GM21423 (cell line): ENCODE results near the gene ACTR5.
A peak's percentile ranks its signal among the peaks of the same experiment; 100 is the strongest.

ENCODE experiments used
- ATAC-seq: cut with Tn5 transposase; IDR thresholded peaks from one replicate; pipeline ENCODE4 v1.9.1; 2021; ENCODE audit warnings: mild to moderate bottlenecking, moderate library complexity; ENCODE audit not compliant: unreplicated experiment

The ACTR5 gene

DNA sequence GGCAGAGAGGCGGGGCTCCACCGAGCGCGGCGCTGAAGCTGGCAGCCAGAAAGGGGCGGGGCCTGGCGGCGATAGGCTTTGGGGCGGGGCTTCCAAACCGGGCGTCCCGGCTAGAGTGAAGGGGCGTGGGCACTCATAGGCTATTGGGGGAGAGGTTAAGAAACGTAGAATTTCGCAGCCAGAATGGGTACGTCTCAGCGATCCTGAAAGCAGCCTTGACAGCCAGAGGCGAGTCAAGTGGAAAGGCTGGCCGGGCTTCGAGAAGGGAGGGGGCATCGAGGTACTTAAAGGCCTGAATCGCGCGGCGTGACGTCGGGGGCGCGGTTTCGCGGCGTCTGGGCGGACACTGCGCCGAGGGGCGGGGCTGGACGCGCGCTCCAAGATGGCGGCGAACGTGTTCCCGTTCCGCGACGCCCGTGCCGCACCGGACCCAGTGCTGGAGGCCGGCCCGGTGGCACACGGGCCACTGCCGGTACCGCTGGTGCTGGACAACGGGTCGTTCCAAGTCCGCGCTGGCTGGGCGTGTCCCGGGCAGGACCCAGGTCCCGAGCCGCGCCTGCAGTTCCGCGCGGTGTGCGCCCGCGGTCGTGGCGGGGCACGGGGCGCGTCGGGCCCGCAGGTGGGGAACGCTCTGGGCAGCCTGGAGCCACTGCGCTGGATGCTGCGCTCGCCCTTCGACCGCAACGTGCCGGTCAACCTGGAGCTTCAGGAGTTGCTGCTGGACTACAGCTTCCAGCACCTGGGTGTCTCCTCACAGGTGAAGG, at the start of gene ACTR5:
ACTR5 (plus strand) TSS at position 364 of the 764 bp plus-strand sequence; CDS start at position 383, 19 bp downstream.
- peak; percentile 92 for ATAC-seq

DNA sequence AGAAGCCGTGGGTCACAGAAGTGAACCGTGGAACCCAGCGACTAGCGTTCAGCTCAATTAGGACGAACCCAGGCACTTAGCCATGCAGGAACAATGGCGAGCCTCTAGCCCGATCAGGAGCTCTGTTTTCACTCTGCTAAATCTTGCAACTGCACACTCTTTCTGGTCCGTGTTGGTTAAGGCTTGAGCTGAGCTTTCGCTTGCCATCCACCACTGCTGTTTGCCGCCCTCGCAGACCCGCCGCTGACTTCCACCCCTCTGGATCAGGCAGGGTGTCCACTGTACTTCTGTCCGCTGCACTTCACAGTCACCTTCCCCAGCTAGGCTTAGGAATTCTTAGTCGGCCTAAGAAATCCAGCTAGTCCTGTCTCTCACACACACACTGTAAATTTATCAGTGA, 49.7 kb upstream of the ACTR5 start:
- ATAC-seq: no peak

DNA sequence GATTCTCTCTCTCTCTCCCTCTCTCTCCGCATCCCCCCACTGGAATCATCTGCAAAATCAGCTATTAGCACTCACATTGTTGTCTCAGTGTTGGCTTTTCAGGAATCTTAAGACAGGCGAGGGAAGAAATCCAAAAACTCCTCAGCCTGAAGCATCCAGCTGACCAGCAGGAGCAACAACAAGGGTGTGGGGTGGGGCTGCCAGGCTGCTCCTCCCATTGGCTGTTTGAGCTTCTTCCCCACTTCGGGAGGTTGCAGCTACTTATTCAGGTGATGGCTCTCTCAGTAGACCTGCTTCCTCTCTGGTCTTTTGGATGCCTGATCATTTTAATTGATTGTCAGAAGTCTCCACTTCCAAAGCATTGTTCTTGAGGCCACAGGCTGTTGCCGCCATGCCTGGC, 48.1 kb upstream of the ACTR5 start:
- no peak for ATAC-seq

DNA sequence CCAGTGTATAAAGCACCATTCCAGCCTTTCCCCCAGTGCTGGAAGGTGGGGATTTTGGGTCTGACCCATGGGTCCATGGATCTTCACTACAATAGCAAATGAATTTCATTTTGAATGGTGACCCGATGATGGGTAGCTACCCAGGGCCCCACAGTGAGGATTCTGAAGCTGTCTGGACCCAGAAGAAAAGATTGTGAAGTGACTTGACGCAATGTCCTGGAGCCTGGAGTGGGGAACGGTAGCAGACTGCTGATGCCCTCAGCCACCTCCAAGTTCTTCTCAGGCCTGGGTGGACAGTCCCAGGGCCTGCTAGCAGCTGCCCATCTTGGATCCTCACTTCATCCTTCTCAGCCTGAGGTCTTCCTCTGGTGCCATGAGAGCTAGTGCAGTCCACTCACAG, 47.3 kb upstream of the ACTR5 start:
- no peak for ATAC-seq

DNA sequence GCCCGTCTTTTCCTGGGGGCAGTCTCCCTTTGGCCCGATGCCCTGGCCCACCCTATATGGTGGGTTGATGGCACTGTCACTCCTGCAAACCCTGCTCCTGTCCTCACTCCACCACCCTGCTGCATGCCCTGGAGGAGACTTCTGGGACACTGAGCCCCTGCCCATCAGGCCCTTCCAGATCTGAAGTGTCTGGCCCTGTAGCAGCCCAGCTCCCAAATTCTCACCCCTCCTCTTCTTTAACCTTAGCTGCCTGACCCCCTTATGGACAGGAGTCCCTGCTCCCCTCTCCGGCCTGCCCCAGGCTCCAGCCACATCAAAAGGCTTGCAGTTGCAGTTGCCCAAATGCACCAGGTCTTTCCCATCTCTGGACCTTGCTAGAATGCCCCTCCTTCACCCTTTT, 44.7 kb upstream of the ACTR5 start:
- ATAC-seq: no peak

DNA sequence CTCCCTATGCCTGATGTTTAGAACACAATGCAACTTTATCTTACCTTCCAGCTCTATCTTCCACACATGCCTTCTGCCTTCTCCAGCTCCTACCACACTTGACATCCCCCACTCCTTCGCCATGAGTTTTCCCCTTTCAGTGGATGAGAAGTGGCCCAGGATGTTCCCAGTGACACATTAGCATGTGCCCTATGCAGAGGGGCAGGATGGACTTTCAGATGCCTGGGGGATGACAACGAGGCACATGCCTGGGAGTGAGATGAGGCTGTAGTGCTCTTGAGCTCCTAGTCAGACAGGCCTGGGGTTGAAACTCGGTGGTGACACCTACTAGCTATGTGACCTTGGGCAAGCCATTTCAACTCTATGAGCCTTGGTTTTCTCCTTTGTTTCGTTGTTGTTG, 44.1 kb upstream of the ACTR5 start:
- no peak for ATAC-seq

DNA sequence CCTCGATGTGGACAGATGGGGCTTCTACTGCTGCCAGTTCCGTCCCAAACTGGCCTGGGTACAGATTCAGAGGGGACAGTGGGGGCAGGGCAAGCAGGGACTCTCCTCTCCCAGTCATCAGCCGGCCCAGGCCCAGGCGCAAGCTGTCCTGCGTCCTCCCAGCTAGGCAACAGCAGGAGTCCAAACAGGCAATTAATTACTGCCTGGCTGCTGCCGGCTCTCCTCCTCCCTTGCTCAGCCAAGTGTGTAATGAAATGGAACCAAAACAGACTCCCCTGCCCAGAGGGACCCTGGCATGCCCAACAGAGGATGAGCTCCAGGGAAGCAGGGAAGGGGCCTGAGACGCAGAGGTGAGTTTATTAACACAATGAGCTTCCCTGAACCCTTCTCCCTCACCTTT, 41.8 kb upstream of the ACTR5 start:
- ATAC-seq: no peak

DNA sequence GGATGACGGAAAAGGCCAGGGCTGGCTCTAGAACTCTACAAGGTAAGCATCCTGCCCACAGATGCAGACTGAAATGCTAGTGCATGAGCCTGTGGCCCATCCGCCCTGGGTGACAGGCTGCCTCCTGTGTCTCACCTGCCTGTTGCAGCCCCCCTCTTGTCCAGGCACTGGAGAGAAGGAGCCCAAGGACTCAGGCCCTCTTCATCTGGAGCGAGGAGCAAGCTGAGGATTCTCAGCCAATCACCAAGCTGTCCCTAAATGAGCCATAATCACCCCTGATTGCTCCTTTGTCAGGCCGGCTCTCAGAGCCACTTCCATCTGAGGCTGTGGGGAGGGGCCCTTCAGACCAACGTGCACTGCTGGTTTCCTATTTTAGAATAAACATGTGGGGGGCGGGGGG, 34.0 kb upstream of the ACTR5 start:
- ATAC-seq: no peak

DNA sequence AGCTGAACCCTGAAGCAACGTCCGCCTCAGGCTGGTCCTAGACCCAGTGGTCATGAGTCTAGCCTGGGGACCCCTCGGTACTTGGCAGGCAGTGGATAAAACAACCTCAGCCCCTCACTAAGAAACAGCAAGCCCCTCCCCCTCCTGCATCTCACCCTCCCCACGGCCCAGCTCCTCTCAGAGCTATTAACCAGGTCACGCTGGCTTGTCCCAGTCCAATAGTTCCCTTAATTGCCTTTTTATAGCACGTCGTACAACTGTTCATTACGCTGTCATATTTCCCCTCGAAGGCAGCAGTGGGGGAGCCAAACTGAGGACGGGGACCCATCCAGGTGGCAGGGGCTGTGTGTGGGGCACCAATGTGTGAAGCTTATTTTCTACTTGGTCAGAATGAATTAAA, 32.6 kb upstream of the ACTR5 start:
- ATAC-seq: no peak

DNA sequence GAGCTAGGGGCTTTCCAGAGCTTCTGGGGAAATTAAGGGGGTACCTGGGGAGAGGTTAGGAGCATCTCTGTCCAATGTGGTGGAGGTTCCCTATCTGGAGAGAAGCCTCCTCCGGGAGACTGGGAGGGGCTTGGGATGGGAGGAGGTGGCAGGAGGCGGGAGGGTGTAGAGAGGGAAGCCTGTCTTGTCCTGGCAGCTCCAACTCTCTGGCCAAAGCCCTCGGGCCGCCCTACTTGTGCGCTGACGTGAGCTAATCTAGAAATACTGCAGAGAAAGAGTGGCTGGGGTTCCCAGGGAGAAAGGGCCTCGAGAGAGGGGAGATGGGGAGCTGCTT, 25.6 kb upstream of the ACTR5 start:
- ATAC-seq: no peak

DNA sequence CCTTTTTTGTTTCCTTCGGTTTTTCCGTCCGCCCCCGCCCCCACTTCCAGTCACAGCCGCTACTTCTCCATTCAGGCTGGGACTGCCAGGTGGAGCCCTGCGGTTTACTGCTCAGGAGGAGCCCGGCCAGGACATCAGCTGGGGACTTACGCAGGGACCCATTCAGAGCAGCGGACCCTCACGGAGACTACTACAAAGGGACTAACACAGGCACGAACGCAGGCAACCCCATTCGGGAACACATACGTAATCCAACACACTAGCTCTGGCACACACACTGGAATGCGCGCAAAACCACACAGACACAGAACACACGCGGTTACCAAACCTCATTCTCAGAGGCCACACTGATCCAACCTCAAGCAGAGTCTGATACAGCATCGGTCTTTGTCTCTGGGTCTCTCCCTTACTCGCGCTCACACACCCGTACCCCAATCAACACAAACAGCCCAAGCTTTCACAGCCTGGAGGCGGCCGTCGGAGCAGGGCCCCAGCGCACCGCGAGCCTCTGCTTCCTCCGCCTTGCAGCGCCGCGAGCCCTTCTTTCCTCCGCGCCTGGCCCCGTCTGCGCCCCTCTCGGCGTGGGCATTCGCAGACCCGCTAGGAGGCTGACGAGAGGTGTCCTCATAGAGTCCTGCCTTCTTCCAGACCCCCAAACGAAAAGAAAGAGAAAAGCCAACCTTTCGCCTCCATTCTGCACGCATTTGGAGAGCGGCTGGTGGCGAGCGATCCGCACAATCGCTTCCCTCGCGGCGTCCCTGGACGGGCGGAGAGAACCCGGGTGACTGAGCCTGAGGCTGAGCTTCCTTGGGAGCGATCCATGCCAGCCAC, 25.0 kb upstream of the ACTR5 start:
- ATAC-seq: no peak

DNA sequence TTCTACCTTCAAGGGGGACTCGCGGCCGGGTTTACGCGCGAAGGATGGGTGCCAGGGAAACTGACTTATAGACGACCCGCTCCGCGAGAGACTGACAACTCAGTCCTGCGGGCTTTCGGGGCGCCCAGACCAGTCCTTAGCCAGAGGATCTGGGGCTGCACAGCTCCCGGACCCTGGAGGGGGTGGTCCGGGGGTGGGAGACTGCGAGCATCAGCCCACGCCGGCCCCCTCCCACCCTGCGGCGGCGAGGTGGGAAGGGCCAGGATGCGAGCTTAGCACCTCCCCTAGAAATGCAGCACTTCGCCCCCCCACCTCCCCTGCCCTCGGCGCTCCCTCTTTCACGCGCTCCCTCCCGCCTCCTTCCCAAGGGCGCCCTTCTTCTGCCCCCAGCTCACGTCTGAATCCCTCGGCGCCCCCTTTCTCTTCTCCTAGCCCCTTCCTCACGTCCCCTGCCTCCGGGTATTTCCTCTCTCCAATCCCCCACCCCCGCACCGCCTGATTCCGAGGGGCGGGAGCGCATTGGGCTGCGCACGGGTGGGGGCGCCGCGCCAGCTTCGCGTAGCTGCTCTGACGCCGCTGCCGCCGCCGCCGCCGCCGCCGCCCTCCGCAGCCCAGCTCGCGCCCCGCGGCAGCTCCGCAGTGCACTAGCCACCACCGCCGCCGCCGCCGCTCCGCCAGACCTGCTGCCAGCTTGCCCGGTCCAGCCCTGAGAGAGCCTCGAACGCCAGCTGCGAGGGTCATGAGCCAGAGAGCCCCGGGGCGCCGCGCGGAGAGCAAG, 24.2 kb upstream of the ACTR5 start, which contains the start of gene SLC32A1:
SLC32A1 (plus strand) TSS at position 639 of the 778 bp plus-strand sequence. CDS start 239 bp downstream, outside the sequence.
- no peak for ATAC-seq

DNA sequence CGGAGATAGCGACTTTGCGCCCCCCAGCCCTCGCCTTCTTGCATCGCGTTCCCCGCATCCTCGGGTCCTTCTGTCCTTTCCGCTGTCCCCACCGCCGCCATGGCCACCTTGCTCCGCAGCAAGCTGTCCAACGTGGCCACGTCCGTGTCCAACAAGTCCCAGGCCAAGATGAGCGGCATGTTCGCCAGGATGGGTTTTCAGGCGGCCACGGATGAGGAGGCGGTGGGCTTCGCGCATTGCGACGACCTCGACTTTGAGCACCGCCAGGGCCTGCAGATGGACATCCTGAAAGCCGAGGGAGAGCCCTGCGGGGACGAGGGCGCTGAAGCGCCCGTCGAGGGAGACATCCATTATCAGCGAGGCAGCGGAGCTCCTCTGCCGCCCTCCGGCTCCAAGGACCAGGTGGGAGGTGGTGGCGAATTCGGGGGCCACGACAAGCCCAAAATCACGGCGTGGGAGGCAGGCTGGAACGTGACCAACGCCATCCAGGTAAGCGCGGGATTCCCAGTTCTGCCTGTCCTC, 23.6 kb upstream of the ACTR5 start:
- no peak for ATAC-seq

DNA sequence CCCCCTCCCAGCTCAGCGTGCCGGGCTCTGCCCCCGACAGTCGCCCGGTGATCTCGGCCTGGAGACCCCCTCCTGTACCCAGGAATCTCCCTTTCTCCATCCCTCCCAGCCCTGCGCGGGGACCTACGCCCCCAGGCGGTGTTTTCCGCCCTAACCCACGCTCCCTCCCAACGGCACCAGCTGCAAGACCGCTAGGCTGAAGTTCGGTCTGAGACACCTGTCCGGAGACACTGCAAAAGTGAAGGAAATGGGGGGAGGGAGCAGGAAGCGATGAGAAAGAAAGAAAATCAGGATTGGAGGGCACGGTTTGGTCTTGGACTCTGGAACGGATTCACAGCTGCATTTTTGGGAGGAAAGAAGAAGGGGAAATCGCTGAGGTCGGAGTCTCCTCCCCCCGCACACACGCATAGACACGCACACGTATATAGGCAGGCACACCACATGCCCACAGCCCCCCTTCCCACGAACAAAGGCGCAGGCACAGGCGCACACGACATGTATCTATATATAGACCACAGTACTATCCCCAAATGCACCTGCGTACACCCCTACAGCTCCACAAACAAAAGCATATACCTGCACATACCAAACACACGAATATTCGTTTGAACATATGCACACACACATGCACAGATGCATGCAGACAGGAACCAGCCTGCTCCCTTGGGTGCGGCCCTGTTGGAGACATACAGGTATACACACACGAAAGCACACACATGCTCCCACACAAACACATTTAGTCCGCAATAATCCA, 22.9 kb upstream of the ACTR5 start:
- no peak for ATAC-seq

DNA sequence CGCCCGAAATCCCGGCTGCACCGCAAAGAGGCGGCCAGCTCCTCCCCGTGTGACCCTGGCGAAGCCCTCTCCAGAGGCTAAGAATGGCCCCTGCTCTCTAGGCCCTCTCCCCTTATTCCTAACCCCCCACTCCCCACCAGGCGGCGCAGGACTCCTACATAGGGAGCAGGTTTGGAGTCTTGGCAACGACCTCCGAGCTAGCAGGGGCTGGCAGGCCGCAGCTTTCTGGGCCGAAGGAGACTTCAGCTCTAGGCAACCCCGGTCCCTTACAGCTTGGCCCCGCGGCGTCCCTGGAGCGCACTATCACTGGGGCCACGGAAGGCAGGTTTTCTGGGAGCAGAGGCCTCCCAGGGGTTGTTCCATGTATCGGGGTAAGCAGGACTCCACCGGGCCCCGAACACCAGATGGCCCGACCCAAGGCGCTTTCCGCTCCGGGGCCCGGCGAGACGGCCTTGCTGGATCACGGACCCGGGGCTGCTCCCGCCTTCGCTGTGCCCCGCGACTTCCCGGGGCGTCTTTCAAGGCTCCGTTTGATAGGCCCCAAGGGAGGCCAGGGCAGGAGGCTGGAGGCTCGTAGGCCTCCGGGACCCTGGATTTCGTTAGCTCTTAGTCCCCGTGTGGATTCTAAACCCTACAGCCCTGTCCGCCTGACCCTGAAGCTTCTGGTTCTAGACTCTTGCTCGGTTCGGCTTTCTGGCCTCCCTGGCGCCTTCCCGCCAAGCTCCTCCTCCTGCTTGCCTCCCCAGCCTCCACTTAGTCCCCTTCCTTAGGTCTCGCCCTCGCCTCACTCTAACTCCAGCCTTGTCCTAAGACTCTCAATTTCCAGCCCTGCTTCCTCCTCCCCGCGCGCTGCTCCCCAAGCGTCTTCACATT, 22.1 kb upstream of the ACTR5 start:
- no peak for ATAC-seq

DNA sequence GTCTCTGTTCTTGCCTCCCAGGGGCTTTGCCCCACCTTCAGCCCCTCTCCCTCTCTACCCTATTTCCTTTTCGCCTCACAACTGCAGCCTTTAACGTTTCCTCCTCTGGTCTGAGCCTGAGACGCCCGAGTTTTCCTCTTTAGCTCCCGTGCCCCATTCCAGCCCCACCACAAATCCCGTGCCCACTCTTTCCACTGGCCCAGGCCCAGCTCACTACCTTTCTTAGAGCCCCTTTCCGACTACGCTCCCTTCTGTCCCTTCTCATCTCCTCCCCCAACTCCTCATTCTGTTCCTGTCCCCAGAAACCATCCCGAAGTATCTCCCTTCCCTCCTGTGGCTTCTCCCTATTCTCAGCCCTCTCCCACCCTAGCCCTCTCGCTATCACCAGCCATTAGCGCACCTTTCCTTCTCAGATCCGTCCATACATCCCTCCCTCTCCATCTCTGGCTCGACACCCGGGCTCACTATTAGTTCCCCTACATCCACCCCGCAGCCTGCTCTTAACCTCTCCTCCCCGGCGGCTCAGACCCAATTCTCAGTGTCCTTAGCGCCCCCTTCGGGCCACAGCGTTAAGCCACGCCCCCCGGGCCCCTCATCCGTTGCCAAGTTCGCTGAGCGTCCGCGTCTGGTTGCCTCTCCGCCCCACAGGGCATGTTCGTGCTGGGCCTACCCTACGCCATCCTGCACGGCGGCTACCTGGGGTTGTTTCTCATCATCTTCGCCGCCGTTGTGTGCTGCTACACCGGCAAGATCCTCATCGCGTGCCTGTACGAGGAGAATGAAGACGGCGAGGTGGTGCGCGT, 21.3 kb upstream of the ACTR5 start:
- no peak for ATAC-seq

DNA sequence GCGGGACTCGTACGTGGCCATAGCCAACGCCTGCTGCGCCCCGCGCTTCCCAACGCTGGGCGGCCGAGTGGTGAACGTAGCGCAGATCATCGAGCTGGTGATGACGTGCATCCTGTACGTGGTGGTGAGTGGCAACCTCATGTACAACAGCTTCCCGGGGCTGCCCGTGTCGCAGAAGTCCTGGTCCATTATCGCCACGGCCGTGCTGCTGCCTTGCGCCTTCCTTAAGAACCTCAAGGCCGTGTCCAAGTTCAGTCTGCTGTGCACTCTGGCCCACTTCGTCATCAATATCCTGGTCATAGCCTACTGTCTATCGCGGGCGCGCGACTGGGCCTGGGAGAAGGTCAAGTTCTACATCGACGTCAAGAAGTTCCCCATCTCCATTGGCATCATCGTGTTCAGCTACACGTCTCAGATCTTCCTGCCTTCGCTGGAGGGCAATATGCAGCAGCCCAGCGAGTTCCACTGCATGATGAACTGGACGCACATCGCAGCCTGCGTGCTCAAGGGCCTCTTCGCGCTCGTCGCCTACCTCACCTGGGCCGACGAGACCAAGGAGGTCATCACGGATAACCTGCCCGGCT, 20.6 kb upstream of the ACTR5 start:
- no peak for ATAC-seq

DNA sequence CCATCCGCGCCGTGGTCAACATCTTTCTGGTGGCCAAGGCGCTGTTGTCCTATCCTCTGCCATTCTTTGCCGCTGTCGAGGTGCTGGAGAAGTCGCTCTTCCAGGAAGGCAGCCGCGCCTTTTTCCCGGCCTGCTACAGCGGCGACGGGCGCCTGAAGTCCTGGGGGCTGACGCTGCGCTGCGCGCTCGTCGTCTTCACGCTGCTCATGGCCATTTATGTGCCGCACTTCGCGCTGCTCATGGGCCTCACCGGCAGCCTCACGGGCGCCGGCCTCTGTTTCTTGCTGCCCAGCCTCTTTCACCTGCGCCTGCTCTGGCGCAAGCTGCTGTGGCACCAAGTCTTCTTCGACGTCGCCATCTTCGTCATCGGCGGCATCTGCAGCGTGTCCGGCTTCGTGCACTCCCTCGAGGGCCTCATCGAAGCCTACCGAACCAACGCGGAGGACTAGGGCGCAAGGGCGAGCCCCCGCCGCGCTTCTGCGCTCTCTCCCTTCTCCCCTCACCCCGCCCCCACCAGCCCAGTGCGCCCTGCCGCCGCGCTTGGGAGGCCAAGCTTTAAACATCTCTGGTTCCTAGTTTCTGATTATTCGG, 20.0 kb upstream of the ACTR5 start:
- ATAC-seq: no peak
